GM21529 (cell line): ENCODE data around the gene NR1I3.
"Not testable (repeated sequence)": the region's sequence is repeated elsewhere in the genome, so short reads cannot be mapped to it uniquely, and the experiment has no call there.

Experiments
- ATAC-seq: cut with Tn5 transposase; IDR thresholded peaks from one replicate; pipeline ENCODE4 v1.9.1; 2021; ENCODE audit not compliant: unreplicated experiment

Gene NR1I3

GRCh38 chr1:161251579-161251978 lies 13.6 kb upstream of the NR1I3 start:
- ATAC-seq = no peak

DNA sequence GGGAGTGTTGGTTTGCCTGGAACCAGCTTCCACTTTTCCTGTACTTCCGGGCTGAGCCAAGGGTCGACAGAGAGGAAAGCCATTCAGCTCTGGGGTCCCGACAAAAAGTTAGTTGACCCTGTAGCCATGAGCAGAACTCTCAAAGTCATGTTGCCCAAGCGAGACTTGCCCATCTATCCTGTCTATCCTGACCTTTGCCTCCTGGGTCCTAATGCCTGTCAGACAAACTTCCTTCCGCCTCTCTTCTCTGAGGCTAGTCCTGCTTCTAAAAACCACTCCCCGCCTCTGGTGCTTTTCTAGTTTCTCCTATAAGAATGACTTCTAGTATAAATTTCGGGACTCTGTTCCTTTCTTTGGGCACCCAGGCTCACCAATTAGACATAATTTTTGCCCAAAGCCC lies 12.8 kb upstream of the NR1I3 start:
- ATAC-seq = no peak

GRCh38 chr1:161250100-161250499 lies 12.1 kb upstream of the NR1I3 start:
- not testable (repeated sequence) for ATAC-seq

GRCh38 chr1:161244888-161245287 lies 6.9 kb upstream of the NR1I3 start:
- no peak for ATAC-seq

DNA sequence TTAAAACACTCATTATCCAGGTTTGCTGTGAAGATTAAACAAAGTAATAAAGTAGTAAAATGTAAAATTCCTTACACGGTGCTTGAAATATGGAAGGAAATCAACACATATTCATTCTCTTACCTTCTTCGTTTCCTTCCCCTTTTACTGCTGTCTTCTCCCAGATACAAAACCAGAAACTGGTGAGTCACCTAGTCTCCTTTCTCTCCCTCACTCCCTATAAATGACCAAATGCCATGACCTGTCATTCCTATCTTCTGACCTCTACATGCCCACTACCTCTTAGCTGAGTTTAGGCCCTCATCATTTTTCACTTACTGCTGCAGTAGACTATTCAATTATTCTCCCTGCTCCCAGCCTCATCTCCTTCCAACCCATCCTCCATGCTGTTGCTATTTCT lies 4.3 kb upstream of the NR1I3 start:
- ATAC-seq = no peak

GRCh38 chr1:161241682-161242081 lies 3.7 kb upstream of the NR1I3 start:
- no peak for ATAC-seq

DNA sequence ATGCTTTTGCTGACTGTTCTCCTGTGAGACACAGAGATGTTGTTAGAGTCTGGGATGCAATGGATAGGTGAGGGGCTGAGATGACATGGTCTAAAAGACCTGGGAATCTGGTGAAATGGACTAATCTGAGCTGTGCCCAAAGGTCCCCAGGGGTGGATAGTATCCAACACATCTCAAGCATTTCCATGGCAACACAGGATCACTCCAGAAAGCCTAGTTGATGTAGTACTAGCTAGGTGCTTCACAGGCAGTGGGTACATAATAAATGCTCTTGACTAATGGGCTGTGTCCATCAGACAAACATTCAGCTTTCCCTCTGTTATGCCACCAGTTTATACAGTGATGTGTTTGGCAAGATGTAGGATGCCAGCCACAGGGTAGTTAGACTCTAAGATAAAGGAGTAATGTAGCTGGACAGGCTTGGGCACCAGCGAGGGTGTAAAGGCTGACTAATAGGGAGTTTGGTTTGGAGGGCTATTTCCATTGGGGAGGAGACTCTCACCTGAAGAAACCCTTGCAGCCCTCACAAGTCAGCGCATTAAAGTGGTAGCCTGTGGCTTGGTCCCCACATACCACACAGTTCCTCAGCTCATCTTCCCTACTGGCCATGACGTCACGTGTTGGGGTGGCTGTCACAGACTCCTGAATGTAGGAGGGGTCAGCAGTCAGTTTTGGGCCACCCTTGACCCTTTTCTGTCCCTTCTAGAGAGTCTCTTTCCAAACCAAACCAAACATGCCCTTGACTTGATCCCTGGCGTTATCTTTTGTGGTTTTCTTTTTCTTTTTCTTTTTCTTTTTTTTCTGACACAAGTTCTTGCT lies 1.8 kb downstream of the NR1I3 start:
- no peak for ATAC-seq

DNA sequence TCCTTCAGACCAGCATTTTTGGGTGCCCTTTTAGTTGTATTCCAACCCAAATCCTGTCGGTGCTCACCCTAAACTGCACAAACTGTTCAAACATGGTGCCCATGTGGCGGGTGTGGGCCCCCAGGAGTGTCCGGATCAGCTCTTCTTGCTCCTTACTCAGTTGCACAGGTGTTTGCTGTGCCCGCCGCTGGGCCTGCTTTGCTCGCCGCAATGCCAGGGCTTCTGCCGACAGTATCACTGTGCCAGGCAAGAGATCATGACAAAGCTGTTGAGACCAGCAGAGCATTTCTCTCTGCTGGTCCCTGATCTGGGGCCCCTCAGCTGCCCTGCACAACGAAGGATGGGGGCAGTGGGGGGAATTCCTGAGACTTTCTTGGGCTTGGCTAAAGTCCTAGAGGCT lies 4.9 kb downstream of the NR1I3 start:
- no peak for ATAC-seq

GRCh38 chr1:161230762-161231161 lies 7.2 kb downstream of the NR1I3 start:
- ATAC-seq = no peak

DNA sequence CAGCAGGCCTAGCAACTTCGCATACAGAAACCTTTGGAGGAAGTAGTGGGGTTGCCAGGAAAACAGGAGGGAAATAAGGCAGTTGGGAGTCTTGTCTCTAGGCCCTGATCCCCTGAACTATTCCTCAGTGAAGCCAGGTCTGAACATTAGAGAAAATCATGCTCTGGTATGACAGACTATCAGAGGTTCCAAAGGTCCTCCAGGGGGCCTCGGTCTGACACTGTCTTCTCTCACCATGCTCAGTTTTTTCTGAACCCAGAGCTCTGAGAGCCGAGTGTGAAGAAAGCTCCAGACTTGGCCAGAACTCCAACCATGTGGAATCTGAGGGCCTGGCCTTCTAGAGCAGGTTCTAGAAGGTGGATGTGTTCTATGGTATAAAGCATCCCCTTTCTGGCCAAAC lies 8.1 kb downstream of the NR1I3 start:
- no peak for ATAC-seq

DNA sequence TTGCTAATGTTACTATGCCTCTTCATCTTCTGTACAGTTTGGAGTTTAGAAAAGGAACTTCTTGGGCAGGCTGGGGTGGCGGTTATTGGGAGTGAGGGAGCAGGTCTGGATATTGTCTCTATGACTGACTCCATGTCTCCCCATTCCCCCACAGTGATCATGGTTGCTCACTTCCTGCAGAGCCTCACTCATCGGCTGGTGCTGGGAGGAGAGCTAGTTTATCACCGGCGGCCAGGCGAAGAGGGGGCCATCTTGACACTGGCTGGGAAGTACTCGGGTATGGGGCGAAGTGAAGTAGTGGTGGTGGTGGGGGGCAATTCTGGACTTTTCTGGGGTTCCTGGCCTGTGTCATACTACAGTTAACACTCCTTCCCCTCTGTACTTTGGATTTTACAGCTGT lies 10.0 kb downstream of the NR1I3 start:
- no peak for ATAC-seq

- peak; percentile 40 for ATAC-seq
Measured at GRCh38 chr1:161227196-161227871, 10.7 kb downstream of the NR1I3 start.

- ATAC-seq = no peak
Measured at GRCh38 chr1:161226759-161227158, 11.2 kb downstream of the NR1I3 start.

DNA sequence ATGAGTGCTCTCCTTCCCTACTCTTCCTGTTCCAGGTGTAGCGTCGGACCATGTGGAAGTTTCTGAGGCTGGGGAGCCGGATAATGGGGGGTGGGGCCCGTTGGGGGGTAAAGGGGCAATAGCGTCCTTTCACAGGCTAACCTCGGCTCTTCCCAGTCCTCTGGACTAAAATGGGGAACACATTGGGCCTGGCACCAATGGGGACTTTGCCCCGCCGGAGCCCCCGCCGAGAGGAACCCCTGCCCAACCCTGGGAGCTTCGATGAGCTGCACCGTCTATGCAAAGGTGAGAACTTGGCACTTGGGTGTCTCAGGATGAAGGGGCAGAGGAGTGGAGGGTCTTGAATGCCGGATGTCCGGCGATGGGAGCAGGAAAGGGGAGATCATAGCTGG lies 11.7 kb downstream of the NR1I3 start:
- no peak for ATAC-seq

- ATAC-seq = peak; percentile 94
Measured at GRCh38 chr1:161225534-161226319, 12.3 kb downstream of the NR1I3 start, which contains the start of gene TOMM40L. TOMM40L (plus strand) TSS chr1:161226060; CDS start chr1:161226490, 430 bp downstream.

- no peak for ATAC-seq
Measured at GRCh38 chr1:161225178-161225533, 12.8 kb downstream of the NR1I3 start.

DNA sequence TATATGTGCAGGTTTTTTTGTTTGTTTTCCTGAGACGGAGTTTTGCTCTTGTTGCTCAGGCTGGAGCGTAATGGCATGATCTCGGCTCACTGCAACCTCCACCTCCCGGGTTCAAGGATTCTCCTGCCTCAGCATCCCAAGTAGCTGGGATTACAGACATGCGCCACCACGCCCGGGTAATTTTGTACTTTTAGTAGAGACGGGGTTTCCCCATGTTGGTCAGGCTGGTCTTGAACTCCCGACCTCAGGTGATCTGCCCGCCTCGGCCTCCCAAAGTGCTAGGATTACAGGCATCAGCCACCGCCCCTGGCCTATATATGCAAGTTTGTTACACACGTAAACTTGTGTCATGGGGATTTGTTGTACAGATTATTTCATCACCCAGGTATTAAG lies 13.3 kb downstream of the NR1I3 start:
- ATAC-seq = not testable (repeated sequence)

DNA sequence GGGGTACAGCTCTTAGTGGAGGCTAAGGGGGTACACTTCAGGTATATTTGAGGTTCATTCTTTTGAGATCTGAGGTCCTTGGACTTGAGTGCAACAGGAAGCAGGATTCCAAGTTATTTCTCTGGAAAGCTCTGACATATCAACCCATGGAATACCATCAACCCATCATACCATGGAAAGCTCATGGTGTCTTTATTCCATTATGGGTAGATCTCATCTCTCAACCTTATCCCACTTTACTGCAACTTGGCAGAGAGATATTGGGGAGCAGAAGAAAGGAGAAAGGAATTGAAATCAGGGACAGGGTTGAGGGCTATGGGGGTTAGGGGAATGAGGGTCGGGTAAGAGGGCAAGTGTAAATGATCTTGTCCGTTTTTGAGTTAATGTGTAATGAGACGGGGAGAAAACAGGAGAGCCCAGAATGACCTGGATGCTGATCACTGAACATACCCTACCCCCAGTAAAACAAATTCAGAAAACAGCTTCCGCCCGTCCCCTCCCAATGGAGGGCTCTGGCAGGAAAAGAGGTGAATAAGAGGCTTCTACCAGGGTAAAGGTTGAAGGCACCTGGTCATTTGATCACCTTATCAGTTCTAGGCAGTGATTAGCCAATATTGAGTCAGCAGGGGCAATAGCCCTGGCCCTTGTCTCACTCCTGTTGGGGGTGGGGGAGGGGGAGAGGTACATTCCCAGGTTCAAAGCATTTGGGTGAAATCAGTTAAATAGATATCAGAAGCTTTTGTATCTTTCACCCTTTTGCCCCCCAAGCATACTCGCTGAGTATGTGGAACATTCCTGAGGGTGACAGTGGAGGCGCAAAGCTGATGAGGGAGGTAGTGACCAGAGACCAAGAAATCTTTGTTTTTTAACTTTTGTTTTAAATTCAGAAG lies 14.0 kb downstream of the NR1I3 start:
- ATAC-seq = no peak

GRCh38 chr1:161222175-161223019 lies 15.6 kb downstream of the NR1I3 start:
- no peak for ATAC-seq

DNA sequence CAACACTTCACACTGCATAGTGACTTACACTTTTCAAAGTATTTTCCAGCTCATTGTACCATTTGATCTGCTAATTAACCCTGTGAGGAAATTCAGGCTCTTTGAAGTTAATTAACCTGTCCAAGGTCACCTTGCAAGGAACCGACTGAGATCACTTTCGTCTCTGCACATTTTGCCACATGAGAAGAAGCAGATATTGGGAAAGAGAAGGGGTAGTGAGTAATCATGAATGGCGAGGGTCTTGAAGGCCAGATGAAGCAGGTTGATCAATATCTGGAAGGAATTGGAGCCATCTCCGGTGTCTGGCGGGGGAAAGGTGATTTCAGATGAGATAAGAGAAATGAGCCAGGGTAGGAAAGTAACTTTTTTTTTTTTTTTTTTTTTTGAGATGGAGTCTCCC lies 18.0 kb downstream of the NR1I3 start:
- no peak for ATAC-seq
